Fibroblast of skin of scalp (primary cell): ENCODE measurements around the gene PPM1M.
A peak's percentile ranks its signal among the peaks of the same experiment; 100 is the strongest.

Experiments used
- DNase-seq: peaks from one replicate; pipeline ENCODE4 v3.0.0-alpha.2; 2013

Gene PPM1M

DNA sequence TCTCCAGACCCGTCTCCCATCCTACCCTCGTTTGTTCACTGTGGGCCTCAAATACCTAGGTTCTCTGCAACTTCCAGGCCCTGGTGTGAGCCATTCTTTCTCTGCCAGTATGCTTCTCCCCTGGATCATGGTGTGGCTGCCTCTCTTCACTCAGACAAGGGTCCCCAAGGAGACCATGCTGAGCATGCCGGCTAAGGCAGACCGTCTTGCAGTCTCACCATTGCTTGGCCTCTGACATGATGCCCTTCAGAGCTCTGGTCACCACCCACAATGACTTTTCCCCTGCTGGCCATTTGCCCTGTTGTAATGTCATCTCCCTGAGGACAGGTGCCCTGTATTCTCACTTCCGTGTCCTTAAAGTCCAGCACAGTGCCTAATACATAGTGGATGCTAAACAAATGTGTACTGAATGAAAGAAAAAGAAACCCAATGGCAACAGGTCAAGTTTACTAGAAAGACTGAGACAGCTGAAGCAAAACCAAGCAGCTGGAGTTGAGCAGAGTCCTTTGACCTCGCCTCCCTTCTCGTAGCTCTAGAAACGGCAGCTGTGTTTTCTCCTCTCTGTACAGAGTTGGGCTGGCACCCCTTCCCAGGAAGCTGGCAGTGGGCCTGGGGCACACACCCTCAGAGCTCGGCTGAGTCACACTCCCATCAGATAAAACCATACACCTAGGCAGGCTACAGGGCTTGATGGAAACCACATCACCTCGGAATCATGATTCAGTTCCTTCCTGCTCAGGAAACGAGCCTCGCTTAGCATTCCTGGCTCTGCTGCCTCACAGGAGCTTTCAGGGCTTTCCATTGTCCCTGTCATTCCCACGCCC lies 28.8 kb upstream of the PPM1M start:
- DNase-seq, result no peak

DNA sequence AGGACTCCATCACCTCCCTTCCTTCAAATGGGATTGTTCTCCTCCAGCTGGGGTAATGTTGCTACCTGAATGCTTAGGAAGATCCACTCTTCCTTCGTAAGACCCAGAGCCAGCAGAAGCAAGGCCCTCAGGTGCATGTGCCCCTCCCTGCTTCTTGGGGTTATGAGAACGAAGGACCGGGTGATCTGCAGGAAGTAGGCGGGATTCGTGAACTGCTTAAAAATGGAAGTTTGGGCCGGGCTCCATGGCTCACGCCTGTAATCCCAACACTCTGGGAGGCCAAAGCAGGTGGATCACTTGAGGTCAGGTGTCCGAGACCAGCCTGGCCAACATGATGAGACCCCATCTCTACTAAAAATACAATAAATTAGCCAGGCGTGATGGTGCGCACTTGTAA lies 28.2 kb upstream of the PPM1M start:
- DNase-seq, result no peak

DNA sequence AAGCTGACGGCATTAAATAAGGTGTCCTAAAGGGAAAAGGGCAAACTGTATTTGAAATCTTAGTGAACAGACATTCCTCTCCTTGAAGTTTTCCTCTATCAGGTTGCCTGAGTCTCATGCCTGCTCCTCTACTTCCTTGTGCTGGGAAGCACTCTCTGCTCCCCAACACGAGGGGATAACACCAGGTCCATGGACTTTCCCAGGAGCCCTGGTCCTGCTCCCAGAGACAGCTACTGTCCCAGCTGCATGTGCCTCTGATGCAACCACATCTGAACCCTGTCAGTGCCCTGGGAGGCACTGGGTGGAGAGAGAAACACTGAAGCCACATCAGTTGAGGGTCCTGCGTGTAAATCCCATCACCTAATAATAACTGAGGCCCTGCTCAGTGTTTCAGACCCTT lies 27.5 kb upstream of the PPM1M start:
- DNase-seq, result no peak

DNA sequence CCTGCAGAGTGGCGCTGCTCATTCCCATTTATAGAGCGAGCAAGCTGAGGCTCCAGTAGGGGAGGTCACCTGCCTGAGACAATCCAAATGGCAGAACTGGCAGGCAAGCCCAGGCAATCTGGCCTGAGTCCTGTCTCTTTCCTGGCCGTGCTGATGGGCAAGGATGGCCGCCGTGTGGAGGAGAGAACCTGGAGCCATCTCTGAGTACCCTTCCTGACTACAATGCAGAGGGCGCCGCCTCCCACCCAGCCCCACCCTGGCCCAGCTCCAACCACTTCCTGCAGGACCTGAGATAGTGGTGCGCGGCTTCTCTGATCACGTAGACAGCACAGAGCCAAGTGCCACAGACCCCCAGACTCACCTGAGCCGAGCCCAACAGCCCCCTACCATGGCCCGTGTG lies 27.1 kb upstream of the PPM1M start:
- DNase-seq, result no peak

DNA sequence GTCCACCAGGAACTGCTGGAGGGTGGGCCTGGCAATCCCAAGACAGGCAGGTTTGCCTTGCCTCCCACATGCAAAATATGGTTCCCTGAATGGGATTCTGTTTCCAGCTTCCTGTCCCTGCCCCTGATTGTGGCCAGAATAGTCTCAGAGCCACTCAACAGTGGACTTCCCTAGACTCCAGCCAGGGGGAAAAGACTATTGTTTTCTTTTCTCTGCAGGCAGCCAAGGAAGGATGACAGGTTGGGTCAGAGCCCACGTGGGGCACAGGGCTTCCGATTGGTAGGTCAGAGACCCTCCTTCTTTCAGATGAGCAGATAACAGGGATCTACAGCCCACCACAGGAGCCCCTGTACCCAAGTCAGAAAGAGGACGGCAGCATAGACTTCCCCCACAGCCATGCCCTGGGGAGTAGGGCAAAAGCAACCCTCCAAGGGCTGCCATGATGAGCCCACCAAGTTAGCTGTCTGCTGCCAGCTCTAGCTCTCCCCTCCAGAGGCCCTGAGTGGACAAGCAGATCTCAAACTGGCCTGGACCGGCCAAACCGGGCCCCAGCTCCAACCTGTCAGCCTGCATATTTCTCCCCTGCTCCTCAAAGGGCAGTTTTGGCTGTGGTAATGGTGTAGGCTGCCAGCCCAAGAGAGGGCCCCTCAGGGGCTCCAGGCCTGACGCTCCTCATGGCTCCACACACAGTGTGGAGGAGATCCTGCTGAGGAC lies 26.5 kb upstream of the PPM1M start:
- DNase-seq, result no peak

DNA sequence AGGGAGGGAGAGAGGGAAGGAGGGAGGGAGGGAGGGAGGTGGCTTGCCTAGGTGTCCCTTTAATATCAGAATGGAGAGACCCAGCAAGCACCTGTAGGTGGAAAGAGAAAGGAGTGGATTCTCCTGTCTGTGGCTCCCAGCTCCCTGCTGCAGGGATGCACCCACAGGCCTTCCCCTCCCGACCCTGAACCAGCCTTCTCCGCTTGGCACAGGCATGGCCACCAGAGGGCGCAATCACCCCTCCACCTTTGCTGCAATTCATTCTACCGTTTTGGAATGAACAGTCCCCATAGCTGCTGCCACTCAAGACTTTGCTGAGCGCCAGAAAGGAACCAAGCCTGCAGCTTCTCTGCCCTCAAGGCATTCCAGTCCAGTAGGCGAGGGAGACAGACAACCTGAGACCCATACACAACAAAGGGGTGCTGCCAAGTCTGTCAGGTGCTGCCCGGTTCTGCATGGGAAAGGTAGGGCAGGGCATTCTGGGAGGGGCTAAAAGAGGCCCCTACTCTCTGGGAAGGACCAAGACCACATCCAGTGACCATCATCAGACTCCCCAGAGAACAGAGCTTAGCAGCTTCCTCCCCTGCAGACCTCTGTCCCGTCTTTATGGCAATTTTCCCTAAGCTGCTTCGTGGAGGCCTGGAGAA lies 25.1 kb upstream of the PPM1M start:
- DNase-seq, result peak; percentile 72

DNA sequence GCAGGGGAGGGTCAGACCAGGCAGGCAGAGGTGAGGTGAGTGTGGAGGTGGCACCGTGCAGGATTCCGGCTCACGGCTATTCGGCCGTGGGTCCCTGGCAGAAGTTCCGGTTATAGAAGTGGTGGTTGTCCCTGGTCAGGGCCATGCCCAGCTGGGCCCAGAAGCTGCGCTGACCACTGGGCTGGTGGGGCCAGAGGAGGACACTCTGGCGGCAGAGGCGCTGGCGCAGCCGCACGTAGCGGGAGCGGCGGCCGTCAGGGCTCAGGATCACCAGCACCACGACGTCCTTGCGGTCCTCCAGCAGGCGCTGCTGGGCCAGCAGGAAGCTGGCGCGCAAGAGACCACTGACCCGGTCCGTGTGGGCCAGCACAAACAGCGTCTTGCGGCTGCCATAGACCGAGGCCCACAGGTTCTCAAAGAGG lies 24.4 kb upstream of the PPM1M start:
- no peak for DNase-seq

DNA sequence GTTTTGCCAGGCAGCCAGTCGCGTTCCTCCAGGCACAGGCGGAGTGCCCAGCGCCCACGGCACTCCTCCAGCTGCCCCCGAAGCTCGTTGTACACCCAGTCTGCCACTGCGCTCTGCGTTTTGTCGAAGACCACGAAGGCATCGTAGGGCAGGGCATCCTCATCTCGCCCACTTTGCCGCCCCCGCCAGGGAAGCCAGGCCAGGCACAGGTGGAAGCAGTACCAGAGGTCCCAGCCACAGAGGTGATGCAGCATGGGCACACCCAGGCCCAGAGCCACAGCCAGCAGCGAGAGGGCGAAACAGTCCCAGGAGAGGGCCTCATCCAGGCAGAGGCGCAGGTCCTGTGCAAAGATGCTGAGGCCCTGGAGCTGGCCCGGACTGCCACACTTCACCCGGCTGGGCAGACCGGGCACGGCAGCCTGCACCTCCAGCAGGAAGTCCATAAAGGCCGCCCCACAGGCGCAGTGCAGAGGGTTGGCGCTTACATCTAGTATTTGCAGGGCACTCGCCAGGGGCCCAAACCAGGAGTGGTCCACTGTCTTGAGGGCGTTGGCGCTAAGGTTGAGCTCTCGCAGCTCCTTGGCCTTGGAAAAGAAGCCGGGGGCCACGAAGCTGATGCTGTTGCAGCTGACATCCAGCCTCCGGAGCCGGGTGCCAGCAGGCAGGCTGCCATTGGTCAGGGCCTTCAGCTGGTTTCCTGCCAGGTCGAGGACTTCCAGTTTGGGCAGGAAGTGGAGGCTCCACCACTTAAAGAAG lies 23.8 kb upstream of the PPM1M start:
- no peak for DNase-seq

DNA sequence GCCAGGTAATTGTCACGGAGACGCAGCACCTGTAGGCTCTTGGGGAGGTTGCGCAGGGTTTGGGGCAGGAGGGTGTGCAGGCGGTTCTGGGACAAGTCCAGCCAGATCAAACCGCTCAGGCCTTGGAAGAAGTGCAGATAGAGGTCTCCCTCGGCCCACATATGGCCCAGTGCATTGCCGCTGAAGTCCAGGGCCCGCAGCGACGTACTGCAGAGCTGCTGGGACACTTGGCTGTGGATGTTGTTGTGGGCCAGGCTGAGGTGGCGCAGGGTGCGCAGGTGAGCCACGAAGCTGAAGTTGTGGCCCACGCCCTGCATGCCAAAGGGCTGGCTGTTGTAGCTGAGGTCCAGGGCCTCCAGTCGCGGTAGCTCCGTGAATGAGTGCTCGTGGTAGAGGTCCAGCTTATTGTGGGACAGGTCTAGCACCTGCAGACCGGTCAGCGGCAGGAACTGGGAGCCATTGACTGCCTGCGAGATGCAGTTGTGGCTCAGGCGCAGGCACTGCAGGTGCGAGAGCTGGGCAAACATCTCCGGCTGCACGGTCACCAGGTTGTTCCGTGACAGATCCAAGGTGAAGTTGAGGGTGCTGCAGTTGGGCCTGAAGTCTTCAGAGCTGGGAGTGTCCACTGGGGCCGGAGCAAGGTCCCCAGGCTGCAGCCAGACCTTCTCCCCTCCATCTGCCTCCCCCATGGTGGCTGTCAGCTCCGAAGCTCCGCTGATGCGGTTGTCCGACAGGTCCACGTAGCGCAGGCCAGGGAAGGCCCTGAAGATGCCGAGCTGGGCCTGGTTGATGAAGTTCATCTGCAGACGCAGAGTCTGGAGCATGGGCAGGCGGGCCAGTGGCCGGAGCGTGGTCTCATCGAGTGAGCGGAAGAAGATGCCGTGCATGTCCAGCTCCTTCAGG lies 23.0 kb upstream of the PPM1M start:
- no peak for DNase-seq

DNA sequence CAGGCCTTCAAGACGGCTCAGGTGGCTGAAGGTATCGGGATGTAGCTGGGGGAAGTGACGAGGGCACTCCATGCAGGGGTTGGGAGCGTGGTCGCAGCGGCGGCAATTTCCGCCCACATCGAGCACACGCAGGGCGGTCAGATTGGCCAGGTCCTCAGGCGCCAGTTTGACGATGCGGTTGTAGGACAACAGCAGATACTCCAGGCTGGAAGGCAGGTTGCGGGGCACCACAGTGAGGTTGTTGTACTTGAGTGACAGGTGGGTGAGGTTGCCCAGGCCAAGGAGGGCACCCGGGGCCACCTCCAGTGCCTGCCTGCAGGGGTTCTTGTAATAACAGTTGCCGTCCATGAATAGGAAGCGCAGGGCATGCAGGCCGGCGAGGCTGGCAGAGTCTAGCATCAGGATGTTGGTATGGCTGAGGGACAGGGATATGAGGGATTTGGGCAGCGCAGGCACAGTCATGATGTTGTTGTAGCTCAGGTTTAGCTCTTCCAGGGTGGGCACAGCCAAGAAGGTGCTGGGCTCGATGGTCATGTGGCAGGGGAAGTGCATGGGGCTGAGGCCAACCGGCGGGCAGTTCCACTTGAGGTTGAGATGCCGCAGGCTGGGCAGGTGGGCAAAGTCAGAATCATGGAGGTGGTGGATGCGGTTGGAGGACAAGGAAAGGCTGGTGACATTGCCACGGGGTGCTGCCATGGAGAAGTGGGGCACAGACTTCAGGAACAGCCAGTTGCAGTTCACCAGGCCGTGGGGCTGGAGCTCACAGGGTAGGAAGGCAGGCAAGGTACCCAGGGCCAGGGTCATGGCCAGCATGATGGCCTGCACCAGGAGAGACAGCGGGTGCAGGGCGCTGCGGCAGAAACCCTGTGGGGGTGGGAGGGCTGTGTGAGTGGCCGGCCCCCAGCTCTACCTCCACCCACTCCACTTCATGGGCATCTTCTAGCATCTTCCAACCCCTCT lies 21.8 kb upstream of the PPM1M start:
- no peak for DNase-seq

DNA sequence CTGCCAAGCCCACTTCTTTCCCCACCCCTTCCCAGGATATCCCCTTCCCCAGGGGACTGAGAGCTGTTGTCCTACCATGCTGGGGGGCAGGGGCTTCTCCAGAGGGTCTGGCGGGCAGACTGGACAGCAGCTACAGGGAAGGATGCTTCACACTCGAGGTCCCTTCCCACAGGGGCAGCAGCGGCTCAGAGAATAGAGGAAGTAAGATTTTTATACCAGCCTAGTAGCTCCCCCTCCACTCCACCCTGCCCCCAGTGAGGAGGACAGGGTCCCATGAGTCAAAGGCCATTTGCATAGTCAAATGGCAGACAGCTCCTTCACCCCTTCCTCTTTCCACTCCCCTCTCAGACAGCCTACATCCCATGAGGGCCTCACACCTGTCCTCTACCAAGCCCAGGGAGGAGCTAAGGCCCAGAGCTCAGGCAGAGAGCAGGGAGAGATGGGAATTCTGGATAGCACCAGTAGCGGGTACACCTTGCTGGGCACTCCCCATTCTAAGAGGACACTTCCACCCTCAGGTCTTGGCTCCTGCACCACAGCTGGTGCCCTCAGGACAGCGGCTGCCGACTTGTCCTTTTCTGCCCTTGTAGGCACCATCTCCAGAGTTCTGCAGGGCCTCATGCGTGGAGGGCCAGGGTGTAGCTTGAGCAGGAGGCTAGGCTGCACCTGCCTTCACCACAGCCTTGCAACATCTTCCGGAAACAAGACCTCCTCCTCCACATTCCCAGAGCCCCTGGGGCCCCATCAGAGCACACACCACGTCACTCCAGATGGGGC lies 19.9 kb upstream of the PPM1M start, which contains the start of gene TLR9:
TSS of gene TLR9 (minus strand) at position 194 of the 777 bp plus-strand sequence. CDS start at position 78, 116 bp downstream.
- no peak for DNase-seq

DNA sequence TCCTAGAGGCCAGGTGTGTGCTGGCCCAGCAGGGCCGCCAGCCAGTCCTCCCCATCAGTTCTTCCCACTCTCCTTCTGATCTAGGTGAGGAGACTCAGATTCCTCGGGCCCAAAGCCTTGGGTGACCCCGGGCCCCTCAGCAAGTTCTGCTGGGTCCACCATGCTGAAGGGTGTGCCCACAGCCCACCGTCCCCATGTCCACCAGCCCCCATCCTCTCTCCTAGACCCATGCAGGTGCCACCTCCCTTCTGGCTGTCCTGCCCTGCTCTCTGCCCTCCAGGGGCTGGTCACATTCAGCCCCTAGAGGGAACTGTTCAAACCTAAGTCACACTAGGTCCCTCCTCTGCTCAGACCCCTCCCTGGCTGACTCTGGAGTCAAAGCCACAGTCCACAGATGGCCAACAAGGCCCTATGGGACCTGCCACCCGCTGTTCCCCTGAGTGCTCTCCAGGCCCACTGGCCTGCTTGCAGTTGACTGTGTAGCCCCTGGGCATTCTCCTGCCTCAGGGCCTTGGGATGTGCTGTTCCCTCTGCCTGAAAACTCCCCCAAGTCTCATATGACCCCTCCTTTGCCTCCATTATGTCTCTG lies 19.2 kb upstream of the PPM1M start:
- no peak for DNase-seq

DNA sequence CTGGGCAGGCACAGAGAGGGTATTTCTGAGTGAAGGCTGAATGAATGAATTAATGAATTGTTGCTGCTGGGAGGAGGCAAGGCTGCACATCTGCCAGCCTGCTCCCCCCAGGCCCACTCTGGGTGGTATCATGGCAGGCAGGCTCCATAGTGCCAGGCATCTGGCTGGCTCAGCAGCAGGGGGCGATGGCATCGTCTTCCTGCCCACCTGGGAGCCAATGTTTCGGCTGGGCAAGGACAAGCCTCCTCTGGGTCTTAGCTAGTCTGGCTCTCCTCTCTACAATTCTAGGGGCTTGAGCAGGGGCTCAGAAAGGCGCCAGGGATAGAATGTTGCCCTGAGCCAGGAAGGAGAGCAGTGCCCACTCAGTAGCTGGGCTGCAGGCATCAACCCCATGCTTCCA lies 18.4 kb upstream of the PPM1M start:
- DNase-seq, result no peak

DNA sequence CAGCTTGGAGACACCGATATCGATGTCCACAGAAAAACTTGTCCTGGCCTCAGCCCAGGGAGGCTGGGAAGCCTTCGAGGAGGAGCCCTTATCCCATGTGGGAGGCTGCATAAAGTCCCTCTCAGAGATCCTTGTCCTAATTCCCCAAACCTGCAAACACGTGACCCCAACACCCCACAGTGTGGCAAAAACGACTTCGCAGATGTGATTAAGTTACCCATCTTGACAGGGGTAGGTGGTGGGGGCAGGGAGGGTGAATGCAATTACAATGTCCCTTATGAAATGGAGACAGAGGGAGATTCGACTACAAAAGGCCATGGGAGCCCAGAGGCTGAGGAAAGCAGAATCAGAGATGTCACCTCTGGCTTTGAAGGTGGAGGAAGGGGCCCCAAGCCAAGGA lies 17.8 kb upstream of the PPM1M start:
- no peak for DNase-seq

DNA sequence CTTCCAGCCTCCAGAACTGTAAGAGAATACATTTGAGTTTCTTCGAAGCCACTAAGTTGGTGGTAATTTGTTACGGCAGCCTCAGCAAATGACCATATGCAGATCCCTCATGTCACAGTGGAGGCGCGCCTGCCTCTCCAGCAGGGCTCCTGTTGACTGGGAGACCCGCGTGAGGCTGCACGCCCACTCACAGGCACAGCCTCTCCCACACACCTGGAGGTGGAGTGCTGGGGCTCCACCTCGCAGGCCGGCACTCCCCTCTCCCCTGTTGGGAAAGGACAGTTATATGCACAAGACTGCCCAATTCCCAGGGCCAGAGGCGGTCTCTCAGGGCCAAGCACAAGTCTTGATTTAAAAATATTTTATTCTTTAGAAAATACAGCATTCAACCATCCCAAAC lies 17.3 kb upstream of the PPM1M start:
- no peak for DNase-seq

DNA sequence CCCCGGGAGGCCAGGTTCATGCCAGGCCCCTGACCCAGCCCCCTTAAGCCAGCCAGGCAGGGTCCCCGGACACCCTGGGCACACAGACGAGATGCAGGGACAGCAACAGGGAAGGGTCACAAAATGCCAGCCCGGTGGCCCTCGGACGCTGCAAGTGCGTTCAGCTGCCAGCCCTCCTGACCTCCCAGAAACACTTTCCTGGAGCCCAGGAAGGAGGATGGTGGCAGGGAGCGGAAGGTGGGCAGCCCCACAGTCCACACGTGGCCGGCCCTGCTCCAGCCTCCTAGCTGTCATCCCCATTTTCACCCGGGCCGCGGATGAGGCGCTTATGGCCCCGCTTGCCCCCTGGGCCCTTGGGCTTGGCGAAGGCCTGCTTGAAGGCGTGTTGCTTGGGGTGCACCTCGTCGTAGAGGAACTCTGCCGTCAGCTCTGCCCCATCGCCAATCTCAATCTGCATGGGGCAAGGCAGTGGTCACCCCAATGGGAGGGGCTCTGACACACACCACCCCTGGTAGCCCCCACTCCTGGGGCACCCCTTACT lies 16.7 kb upstream of the PPM1M start:
- no peak for DNase-seq

DNA sequence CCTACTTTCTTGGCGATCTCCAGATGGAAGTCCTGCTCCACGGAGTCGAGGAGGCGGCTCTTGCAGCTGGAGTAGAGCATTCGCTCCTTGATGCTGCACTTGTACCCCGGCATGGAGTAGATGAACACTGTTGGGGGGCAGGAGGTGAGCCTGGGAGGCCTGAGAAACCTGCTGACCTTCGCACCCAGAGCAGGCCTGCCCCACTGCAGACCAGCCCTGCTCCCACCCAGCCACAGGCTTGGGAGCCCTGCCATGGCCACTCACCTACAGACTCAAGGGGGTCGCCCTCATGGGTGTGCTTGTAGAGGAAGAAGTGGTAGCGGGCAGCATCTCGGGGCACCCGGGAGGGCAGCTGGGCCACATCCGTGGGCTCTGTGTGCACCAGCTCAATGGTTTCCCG lies 15.9 kb upstream of the PPM1M start:
- DNase-seq, result no peak

DNA sequence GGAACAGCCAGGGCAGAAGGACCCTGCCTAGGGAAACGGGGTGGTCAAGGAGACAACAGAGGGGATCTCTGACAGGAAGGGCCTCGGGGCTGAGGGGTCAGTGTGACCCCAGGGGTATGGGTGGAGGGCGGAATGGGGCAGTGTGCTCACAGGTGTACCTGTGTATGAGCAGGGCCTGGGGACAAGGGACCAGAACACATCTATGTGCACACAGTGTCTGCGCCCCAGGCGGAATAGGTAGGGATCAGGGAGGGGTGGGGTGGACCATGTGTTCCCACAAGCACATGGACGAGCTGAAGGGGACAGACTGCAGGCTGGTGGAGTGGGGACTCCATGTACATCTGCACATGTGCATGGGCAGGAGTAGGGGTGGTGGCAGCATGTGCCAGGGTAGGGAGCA lies 15.1 kb upstream of the PPM1M start:
- no peak for DNase-seq

DNA sequence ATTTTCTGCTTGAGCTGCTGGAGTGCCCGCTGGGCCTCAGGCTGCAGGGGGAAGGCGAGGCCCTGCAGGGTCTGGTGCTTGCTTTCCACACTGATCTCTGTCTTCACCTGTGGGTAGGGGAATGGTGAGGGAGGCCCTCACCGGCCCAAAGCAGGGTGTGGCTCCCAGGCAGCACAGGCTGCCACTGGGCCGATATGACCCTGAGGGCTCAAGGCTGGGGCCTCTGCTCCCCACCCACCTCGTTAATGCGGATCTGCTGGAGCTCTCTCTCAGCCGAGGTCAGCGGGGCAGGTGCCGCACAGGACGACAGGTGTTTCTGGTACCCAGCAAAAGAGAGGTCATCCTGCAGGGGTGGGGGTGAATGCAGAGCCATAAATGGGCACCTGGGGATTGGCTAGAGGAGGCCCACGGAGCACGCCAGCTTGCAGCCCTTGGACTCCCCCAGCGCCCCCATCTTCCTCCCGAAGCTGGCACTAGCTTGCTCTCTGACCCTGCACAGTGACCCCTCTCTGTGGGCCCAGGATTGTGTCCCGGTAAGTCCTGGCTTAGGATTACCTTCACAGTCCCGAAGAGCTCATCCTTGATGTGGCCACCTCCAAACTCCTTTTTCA lies 14.6 kb upstream of the PPM1M start:
- no peak for DNase-seq
